GM12878 (cell line): Measurements from ENCODE around the gene RSPH1. TPM values are rescaled to one million over a fixed set of nuclear protein-coding genes. Genes with fewer than 3 reads are reported as not detected.

Experiments
- BHLHE40 ChIP-seq, 2 experiments: fragments of 450-650 bp in 1 of 2; IDR thresholded peaks; 2 replicates each; pipeline ENCODE4 v1.6.1; 2011 to 2017; ENCODE audit warnings: low read depth in 2 of 2, borderline replicate concordance in 1 of 2, improper control_type of control experiment in 1 of 2, low read length in 1 of 2, mild to moderate bottlenecking in 1 of 2
- CHD4 ChIP-seq: fragments of 200-600 bp; sonication (generic); IDR thresholded peaks from 2 replicates; pipeline ENCODE4 v1.6.1; 2016; ENCODE audit warnings: mild to moderate bottlenecking
- CREM ChIP-seq: IDR thresholded peaks from 2 replicates; pipeline ENCODE4 v1.6.1; 2014; ENCODE audit warnings: antibody characterized with exemption, low read depth
- IKZF2 ChIP-seq, 2 experiments: fragments of 450-650 bp; IDR thresholded peaks; 2 replicates each; pipeline ENCODE4 v1.6.1; 2017; ENCODE audit warnings: mild to moderate bottlenecking in 2 of 2, moderate library complexity in 2 of 2
- MEF2A ChIP-seq: IDR thresholded peaks from 2 replicates; pipeline ENCODE4 v1.6.1; 2011; ENCODE audit warnings: low read depth, mild to moderate bottlenecking, low read length, moderate library complexity; ENCODE audit not compliant: insufficient read depth
- MEF2B ChIP-seq: fragments of 450-650 bp; IDR thresholded peaks from 2 replicates; pipeline ENCODE4 v1.6.1; 2018; ENCODE audit warnings: mild to moderate bottlenecking, moderate library complexity; ENCODE audit not compliant: partially characterized antibody, poor library complexity, severe bottlenecking
- MTA3 ChIP-seq: IDR thresholded peaks from 2 replicates; pipeline ENCODE4 v1.6.1; 2012; ENCODE audit warnings: low read length, inconsistent platforms, borderline replicate concordance
- NBN ChIP-seq: fragments of 450-650 bp; IDR thresholded peaks from 2 replicates; pipeline ENCODE4 v1.6.1; 2016
- NR2C1 ChIP-seq: fragments of 450-650 bp; IDR thresholded peaks from 2 replicates; pipeline ENCODE4 v1.6.1; 2017; ENCODE audit warnings: antibody characterized with exemption, mild to moderate bottlenecking, moderate library complexity
- POLR2AphosphoS2 ChIP-seq: IDR thresholded peaks from 2 replicates; pipeline ENCODE4 v1.6.1; 2011; ENCODE audit warnings: low read depth, mild to moderate bottlenecking, low read length, improper control_type of control experiment, moderate library complexity
- TCF3 ChIP-seq: IDR thresholded peaks from 2 replicates; pipeline ENCODE4 v1.6.1; 2012; ENCODE audit warnings: low read depth, mild to moderate bottlenecking, low read length, borderline replicate concordance; ENCODE audit not compliant: insufficient read depth
- TCF7 ChIP-seq: IDR thresholded peaks from 2 replicates; pipeline ENCODE4 v1.6.1; 2014; ENCODE audit warnings: antibody characterized with exemption, borderline replicate concordance
- WRNIP1 ChIP-seq: IDR thresholded peaks from 2 replicates; pipeline ENCODE4 v1.6.1; 2011; ENCODE audit warnings: low read depth, low read length, improper control_type of control experiment, borderline replicate concordance
- ZZZ3 ChIP-seq: IDR thresholded peaks from 2 replicates; pipeline ENCODE4 v1.6.1; 2011; ENCODE audit warnings: low read depth; ENCODE audit not compliant: control insufficient read depth, insufficient read length
- polyA plus RNA-seq, 11 experiments: library from polyadenylated mRNA; depleted of rRNA in 4 of 11; unstranded in 6 of 11; stranded (reverse) in 5 of 11; fragments of >200 nt; fragmentation: Nextera tagmentation in 4 of 11; fragmentation: Illumina TruSeq in 1 of 11; extraction: Ambion mirVana in 4 of 11; extraction: Trizol in 1 of 11; gene quantifications; 1 replicate in 1 of 11; 2 replicates in 10 of 11; pipeline versions ENCODE4 v1.2.1 to v1.2.3, GENCODE V29; 2011 to 2016; ENCODE audit warnings: inconsistent platforms in 2 of 11, missing spikeins in 2 of 11, low read depth in 1 of 11
- total RNA-seq, 4 experiments: library from RNA; depleted of rRNA in 3 of 4; stranded (reverse); fragments of >200 nt in 3 of 4; fragmentation: Illumina TruSeq in 1 of 4; extraction: Trizol in 1 of 4; gene quantifications; 2 replicates each; pipeline versions ENCODE4 v1.2.1 to v1.2.3, GENCODE V29; 2013 to 2021
- TF ChIP-seq, protein P1 (sequence below): fragments of 450-650 bp; formaldehyde crosslinking; IDR thresholded peaks from 2 replicates; pipeline ENCODE4 v1.4.0; 2020; ENCODE audit warnings: mild to moderate bottlenecking, moderate library complexity
- TF ChIP-seq, protein P2 (sequence below): fragments of 450-650 bp; IDR thresholded peaks from 2 replicates; pipeline ENCODE4 v1.6.1; 2017; ENCODE audit warnings: mild to moderate bottlenecking, moderate library complexity

The RSPH1 gene
- total and polyA plus RNA-seq, 10 of the 15 experiments (the other 5 are each of a cell fraction or from before 2014, with no cell fraction given): 0.11 to 1.4 (median 0.38) TPM

DNA sequence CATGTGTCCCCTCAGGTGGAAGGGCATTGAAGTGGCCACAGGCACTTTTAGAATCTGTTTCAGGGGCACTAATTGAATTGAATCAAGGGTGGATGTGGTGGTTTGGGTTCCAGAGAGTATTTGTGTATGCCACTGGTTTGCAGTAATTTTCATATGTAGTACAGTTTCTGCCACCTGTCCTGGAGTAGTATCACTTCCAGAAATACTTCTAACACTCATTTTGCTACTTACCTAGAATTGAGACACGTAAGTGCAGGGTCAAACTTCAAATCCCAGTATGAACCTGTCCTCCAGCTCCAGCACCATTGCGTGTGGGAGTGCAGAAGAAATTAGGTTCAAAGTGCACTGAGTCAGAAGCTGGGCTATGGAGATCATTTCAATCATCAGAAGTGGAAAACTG lies 26.8 kb downstream of the RSPH1 start (continued):
- TF ChIP-seq MEF2B (peak; percentile 78), TCF7 (no peak), CREM (peak; percentile 62), POLR2AphosphoS2 (no peak), IKZF2 (IDR thresholded peaks at IDR 0.05) (peak; percentile 89 to 93), NBN (0 out of 2 replicates have a peak, but pooled peaks have one; percentile 60), ZZZ3 (no peak), TCF3 (peak; percentile 87), BHLHE40 (IDR thresholded peaks at IDR 0.05; ENCODE audit: borderline replicate concordance in 1 of 2, low read depth in 2 of 2, low read length in 1 of 2) (peak in 1 of 2 experiments; percentile 53; a peak in 2 of 4 replicates), MTA3 (no peak), CHD4 (no peak), NR2C1 (peak; percentile 66), WRNIP1 (no peak), MEF2A (peak; percentile 81)
- TF ChIP-seq, protein P1, sequence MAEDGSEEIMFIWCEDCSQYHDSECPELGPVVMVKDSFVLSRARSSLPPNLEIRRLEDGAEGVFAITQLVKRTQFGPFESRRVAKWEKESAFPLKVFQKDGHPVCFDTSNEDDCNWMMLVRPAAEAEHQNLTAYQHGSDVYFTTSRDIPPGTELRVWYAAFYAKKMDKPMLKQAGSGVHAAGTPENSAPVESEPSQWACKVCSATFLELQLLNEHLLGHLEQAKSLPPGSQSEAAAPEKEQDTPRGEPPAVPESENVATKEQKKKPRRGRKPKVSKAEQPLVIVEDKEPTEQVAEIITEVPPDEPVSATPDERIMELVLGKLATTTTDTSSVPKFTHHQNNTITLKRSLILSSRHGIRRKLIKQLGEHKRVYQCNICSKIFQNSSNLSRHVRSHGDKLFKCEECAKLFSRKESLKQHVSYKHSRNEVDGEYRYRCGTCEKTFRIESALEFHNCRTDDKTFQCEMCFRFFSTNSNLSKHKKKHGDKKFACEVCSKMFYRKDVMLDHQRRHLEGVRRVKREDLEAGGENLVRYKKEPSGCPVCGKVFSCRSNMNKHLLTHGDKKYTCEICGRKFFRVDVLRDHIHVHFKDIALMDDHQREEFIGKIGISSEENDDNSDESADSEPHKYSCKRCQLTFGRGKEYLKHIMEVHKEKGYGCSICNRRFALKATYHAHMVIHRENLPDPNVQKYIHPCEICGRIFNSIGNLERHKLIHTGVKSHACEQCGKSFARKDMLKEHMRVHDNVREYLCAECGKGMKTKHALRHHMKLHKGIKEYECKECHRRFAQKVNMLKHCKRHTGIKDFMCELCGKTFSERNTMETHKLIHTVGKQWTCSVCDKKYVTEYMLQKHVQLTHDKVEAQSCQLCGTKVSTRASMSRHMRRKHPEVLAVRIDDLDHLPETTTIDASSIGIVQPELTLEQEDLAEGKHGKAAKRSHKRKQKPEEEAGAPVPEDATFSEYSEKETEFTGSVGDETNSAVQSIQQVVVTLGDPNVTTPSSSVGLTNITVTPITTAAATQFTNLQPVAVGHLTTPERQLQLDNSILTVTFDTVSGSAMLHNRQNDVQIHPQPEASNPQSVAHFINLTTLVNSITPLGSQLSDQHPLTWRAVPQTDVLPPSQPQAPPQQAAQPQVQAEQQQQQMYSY (CRISPR knock-in tag): no peak
- TF ChIP-seq, protein P2, sequence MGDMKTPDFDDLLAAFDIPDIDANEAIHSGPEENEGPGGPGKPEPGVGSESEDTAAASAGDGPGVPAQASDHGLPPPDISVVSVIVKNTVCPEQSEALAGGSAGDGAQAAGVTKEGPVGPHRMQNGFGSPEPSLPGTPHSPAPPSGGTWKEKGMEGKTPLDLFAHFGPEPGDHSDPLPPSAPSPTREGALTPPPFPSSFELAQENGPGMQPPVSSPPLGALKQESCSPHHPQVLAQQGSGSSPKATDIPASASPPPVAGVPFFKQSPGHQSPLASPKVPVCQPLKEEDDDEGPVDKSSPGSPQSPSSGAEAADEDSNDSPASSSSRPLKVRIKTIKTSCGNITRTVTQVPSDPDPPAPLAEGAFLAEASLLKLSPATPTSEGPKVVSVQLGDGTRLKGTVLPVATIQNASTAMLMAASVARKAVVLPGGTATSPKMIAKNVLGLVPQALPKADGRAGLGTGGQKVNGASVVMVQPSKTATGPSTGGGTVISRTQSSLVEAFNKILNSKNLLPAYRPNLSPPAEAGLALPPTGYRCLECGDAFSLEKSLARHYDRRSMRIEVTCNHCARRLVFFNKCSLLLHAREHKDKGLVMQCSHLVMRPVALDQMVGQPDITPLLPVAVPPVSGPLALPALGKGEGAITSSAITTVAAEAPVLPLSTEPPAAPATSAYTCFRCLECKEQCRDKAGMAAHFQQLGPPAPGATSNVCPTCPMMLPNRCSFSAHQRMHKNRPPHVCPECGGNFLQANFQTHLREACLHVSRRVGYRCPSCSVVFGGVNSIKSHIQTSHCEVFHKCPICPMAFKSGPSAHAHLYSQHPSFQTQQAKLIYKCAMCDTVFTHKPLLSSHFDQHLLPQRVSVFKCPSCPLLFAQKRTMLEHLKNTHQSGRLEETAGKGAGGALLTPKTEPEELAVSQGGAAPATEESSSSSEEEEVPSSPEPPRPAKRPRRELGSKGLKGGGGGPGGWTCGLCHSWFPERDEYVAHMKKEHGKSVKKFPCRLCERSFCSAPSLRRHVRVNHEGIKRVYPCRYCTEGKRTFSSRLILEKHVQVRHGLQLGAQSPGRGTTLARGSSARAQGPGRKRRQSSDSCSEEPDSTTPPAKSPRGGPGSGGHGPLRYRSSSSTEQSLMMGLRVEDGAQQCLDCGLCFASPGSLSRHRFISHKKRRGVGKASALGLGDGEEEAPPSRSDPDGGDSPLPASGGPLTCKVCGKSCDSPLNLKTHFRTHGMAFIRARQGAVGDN: no peak
